Measurements from ENCODE around the gene NUDT17.

The NUDT17 gene

DNA sequence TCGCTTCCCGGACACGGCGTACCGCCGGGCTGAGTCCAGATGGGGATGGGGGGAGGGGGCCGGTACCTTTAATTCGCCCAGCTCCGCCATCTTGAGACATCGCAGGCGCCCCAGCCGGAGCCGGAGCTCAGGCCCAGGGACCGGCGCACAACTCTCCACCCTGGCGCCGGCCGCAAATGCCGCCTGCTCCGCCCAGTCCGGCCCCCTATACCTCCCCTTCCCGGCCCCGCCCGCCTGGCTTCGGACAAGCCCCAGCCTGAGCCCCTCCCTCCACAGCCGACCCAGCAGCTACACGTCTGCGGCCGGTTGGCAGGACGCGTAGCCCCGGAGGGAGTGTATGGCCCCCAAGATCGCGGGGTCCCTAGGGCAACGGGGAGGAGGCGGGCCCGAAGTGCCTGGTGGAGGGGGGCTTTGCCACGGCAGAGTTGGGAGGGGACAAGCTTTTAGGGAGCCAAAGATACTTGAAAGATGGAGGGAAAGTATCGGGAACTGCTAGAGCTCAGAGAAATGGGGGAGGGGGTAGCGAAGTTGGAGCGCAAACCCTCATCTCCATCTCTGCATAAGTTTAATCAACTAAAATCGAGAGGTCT lies 13.6 kb downstream of the NUDT17 start, which contains the start of gene PIAS3:
TSS of gene PIAS3 (minus strand) at position 181 of the 590 bp plus-strand sequence. CDS start at position 90, 91 bp downstream.
- peak; percentile 85 for ATAC-seq (replicated peaks)
- Mint-ChIP-seq H3K4me1 (ENCODE audit: low read depth in 2 of 2) (peaks cover 22 to 23% of the 10 kb centered on the region in 2 donors), H3K27me3 (no peaks in the 10 kb centered on the region), H3K4me3 (peak within 1 kb of the TSS; percentile 86 to 94), H3K9me3 (no peaks in the 10 kb centered on the region), H3K27ac (peak within 1 kb of the TSS; percentile 90 to 91), H3K36me3 (ENCODE audit: insufficient read depth) (peaks cover 18% of the 10 kb centered on the region)
- DNase-seq = peak; percentile 66 to 77 (median 71)

DNA sequence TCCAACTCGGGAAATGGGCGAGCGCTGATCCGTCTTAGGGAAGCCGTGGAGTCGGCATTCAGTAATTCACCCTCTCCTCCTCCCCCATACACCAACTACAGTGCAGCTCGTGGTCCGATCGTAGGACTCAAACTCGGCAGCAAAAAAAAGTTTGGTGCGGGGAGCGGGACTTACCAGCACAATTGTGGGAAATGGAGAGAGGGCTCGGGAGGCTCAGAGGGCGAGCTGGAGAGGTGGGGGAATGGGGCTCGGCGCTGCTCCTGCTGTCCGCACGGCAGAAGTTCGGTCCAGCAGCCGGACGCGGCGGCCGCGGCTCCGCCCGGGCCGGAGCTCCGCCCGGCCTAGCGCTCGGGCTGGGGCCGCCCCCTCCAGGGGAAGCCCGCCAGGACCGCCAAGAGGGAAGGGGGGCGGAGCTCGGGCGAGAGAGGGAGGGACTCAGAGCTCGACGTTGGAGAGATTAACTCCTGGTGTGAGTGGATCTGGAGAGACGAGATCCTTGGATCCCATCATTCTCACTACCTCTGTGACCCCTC lies 14.1 kb downstream of the NUDT17 start:
- ATAC-seq (replicated peaks) = peak; percentile 71
- peak; percentile 70 to 73 (median 71) for DNase-seq
- H3K9me3 Mint-ChIP-seq = no peaks in the 10 kb centered on the region
- H3K27ac Mint-ChIP-seq = peak overlapping the region; percentile 90 to 91
- peak overlapping the region; percentile 86 to 94 for H3K4me3 Mint-ChIP-seq
- H3K36me3 Mint-ChIP-seq (ENCODE audit: insufficient read depth) = peaks cover 16% of the 10 kb centered on the region
- peaks cover 22 to 23% of the 10 kb centered on the region in 2 donors for H3K4me1 Mint-ChIP-seq (ENCODE audit: low read depth in 2 of 2)
- H3K27me3 Mint-ChIP-seq = no peaks in the 10 kb centered on the region

DNA sequence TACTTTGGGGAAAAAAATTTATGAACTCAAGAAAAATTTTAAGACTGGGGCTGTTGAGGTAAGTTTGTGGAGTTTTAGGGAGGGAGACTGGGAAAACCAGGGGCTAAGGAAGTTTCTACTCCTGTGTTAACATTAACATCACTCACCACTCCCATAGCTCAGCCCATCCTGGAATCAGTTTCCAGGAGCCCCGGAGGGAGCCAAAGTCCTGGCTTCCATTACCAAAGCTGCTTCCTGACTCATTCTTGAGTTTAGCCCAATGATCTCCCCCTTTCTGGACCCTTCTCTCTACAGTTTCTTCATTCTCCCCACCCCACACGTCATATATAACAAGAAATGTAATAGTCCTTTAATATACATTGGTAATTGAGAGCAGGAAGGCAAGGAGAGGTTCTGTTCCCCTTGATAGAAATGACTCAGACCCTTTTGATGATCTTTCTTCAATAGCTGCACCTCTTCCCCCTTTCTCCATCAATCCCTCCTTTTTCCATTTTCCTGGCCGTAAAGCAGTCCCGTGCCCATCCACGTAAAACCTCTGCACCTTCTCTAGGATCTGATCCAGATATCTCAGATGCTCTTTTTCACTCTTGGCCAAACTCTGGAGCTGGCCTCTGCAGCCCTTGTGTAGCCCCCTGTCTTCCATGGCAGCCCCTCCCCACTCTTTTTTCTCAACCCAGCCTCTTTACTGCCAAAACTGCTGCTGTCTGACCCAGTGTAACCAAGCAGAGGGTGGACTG lies 18.0 kb downstream of the NUDT17 start:
- ATAC-seq (replicated peaks) (no peak), DNase-seq (no peak)
- no peak overlapping the region for H3K4me3 Mint-ChIP-seq
- H3K36me3 Mint-ChIP-seq (ENCODE audit: insufficient read depth) = peaks cover 5% of the 10 kb centered on the region
- H3K27me3 Mint-ChIP-seq = peaks cover 5 to 15% of the 10 kb centered on the region in 2 donors
- no peaks in the 10 kb centered on the region for H3K9me3 Mint-ChIP-seq
- H3K4me1 Mint-ChIP-seq (ENCODE audit: low read depth in 2 of 2) = peaks cover 6 to 8% of the 10 kb centered on the region in 2 donors
- no peak overlapping the region for H3K27ac Mint-ChIP-seq

DNA sequence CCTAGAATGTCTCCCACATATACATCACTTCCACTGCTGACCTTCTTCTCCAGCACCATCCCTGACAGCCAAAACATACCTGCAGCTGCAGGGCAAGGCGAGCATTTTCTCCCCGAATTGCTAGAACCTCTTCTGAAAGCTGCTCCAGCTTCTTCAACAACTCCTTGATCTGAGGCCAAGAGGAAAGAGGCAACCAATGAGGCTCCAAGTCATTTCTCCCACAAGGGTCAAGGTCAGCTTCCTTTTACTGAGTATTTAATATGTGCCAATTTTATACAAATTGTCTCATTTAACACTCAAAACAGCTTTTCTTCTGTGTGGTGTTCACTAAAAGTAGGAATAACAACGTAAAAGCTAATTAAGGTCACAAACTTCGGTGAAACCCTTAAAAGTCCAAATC lies 22.8 kb downstream of the NUDT17 start:
- Mint-ChIP-seq H3K4me1 (ENCODE audit: low read depth in 2 of 2) (peaks cover 17 to 22% of the 10 kb centered on the region in 2 donors), H3K9me3 (no peaks in the 10 kb centered on the region), H3K4me3 (no peak overlapping the region), H3K36me3 (ENCODE audit: insufficient read depth) (peaks cover 5% of the 10 kb centered on the region), H3K27me3 (peaks cover 5 to 27% of the 10 kb centered on the region in 2 donors), H3K27ac (no peak overlapping the region)
- DNase-seq (no peak), ATAC-seq (replicated peaks) (no peak)

DNA sequence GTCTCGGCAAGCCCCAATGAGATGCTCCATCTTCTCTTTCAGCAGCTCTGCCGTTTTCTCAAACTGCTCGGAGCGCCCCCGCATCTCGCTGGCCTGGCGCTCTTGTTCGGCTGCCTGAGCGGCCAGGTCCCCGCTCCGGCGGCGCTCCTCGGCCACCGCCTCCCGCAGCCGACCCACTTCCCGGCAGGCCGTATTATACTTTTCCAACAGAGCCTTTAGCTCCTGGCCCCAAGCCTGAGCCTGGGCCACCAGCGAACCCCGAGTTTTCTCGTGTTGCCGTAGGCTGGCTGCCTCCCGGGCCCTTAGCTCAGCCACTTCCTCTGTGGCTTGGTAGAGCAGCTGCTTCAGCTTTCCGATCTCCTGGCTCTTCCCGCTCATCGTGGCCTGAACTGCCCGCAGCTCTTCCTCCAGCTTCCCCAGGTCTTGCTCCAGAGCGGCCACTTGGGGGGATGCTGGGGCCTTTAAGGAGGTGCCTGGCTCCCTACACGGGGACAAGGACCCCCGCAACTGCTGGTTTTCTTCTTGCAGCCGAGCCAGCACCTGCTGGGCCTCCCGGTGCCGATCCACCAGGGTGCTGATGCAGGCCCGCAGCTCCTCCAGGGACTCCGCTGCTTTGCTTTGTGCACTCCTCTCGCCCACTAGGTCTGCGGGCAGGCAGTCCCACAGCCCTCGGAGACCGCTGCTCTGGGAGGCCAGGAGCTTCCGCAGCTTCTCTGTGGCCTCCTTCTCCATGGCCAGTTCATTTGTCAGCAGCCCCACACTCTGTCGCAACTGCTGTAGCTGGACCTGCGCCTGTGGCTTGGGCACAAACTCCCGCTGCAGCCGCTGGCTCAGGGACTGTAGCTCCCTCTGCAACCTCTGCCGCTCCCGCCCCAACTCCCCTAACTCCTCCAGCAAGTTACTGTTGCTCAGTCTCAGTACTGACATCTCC lies 26.8 kb downstream of the NUDT17 start:
- no peaks in the 10 kb centered on the region for H3K9me3 Mint-ChIP-seq
- peaks cover 9 to 31% of the 10 kb centered on the region in 2 donors for H3K27me3 Mint-ChIP-seq
- H3K4me1 Mint-ChIP-seq (ENCODE audit: low read depth in 2 of 2) = peaks cover 17 to 22% of the 10 kb centered on the region in 2 donors
- DNase-seq (peak; percentile 21 to 30 (median 27)), ATAC-seq (replicated peaks) (peak; percentile 86)
- no peaks in the 10 kb centered on the region for H3K36me3 Mint-ChIP-seq (ENCODE audit: insufficient read depth)
- H3K27ac Mint-ChIP-seq = peak overlapping the region in 1 of 2 donors; percentile 91
- H3K4me3 Mint-ChIP-seq = peak overlapping the region; percentile 78 to 81

DNA sequence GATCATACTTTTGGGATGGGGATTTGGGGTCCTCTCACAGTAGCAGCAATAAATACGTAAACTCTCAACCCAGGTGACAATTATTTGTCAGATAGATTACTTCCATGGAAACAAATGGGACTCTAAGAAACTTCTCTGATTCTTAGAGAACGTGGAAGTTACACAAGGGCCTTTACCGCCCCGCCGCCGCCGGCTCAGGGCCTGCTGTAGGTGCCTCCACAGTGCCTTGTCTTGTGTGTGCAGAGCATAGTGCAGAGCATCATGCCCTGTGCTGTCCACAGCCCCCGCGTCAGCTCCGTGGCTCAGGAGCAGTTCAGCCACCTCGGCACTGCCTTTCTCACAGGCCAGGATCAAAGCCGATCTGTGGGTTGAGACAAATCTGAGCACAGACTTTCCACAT lies 29.2 kb downstream of the NUDT17 start:
- H3K36me3 Mint-ChIP-seq (ENCODE audit: insufficient read depth) = no peaks in the 10 kb centered on the region

DNA sequence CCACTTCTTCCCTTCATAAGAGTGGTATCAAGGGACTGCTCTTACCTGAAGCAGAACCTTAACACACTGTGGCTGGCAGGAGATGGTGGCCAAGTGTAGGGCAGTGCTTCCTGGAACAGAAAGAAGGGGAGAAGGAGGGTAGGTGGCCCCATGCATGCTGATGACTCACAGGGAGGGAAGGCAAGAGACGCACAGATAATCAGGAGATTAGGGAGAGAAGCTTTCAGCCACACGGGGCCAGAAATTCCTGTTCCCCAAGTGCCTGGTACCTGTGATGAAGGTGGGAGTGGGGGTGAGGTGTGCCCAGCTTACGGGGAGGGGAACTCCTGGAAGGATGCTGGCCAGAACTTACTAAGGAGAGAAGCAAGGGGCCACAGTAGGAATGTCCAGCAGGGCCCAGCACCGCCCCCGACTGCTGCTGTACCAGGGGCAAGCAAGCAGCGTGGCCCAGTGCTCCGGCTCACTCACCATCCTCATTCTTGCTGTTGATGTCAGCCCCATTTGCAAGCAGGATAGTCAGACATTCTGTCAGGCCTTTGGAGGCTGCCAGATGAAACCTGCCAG lies 32.6 kb downstream of the NUDT17 start:
- Mint-ChIP-seq H3K36me3 (ENCODE audit: insufficient read depth) (no peaks in the 10 kb centered on the region), H3K27me3 (peaks cover 8 to 39% of the 10 kb centered on the region in 2 donors), H3K9me3 (no peaks in the 10 kb centered on the region), H3K4me3 (no peak overlapping the region), H3K4me1 (ENCODE audit: low read depth in 2 of 2) (peaks cover 2% of the 10 kb centered on the region in 2 donors), H3K27ac (no peak overlapping the region)
- DNase-seq = no peak
- ATAC-seq (replicated peaks) = no peak

More for the DNA sequence above, 29.2 kb downstream of the NUDT17 start:
- DNase-seq (no peak), ATAC-seq (replicated peaks) (no peak)
- no peak overlapping the region for H3K4me3 Mint-ChIP-seq
- H3K27me3 Mint-ChIP-seq = peaks cover 8 to 40% of the 10 kb centered on the region in 2 donors
- H3K4me1 Mint-ChIP-seq (ENCODE audit: low read depth in 2 of 2) = peaks cover 17 to 22% of the 10 kb centered on the region in 2 donors
- H3K27ac Mint-ChIP-seq = no peak overlapping the region
- no peaks in the 10 kb centered on the region for H3K9me3 Mint-ChIP-seq

DNA sequence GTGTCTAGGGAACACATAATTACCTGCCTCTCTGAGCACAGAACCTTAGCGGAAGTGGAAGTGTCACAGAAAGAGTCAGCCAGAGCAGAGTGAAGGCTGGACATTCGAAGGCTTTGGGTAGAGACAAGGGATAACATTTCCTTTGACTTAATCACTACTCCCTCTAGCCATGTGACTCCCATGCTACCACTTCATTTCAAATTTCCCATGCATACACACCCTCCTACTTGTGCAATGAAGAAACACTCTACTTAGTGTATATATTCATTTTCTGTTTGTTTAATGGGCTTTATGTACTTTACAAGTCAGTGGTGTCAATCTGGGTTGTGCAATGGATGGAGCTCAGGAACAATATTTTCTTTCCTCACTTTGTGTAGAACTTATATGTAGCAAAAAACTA lies 33.3 kb downstream of the NUDT17 start:
- H3K9me3 Mint-ChIP-seq = no peaks in the 10 kb centered on the region
- ATAC-seq (replicated peaks) (no peak), DNase-seq (no peak)
- H3K4me3 Mint-ChIP-seq = no peak overlapping the region
- H3K4me1 Mint-ChIP-seq (ENCODE audit: low read depth in 2 of 2) = no peaks in the 10 kb centered on the region
- peaks cover 8 to 41% of the 10 kb centered on the region in 2 donors for H3K27me3 Mint-ChIP-seq
- no peaks in the 10 kb centered on the region for H3K36me3 Mint-ChIP-seq (ENCODE audit: insufficient read depth)
- no peak overlapping the region for H3K27ac Mint-ChIP-seq

DNA sequence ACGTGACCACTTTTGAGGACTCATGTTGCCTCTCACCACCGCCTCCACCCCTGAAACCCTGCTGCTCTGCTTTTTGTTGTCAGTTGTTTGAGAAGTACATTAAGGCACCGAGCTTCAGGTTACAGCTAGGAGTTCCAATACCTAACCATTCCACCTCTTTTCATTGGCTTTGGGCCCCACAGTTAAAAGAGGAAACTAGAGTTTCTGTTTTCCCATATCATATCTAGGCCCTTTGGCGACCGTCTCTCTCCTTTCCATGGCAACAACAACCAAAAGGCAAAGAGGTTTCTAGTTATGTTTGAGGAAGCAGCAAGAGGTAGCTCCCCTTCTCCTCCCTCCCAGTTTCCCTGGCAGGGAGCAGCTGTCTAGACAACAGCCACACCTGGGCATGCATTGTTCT lies 34.3 kb downstream of the NUDT17 start:
- no peak overlapping the region for H3K27ac Mint-ChIP-seq
- H3K9me3 Mint-ChIP-seq = no peaks in the 10 kb centered on the region
- H3K36me3 Mint-ChIP-seq (ENCODE audit: insufficient read depth) = no peaks in the 10 kb centered on the region
- ATAC-seq (replicated peaks) = no peak
- H3K27me3 Mint-ChIP-seq = peaks cover 14 to 51% of the 10 kb centered on the region in 2 donors
- H3K4me1 Mint-ChIP-seq (ENCODE audit: low read depth in 2 of 2) = peaks cover 2% of the 10 kb centered on the region in 2 donors
- no peak for DNase-seq
- no peak overlapping the region for H3K4me3 Mint-ChIP-seq

DNA sequence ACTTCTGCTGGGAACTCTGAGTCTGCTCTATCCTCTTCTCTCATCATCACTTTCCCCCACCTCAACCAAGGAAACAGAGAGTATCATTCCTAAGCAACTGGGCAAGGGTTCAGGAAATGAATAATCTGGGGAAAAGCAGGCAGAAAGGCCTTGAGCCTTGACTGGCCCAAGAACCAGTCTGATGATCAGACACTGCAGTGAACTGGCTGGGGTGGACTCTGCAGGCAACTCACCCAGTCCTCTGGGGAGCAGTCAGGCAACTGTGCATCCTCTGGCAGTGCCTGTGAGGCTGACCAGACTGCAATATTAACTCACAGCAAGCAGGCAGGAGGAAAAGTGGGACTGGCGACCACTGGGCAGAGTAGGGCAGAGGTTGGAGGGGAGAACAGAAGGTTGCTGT lies 39.2 kb downstream of the NUDT17 start:
- Mint-ChIP-seq H3K9me3 (no peaks in the 10 kb centered on the region), H3K27me3 (peaks cover 13 to 36% of the 10 kb centered on the region in 2 donors), H3K27ac (no peak overlapping the region), H3K4me3 (peak overlapping the region; percentile 69 to 74), H3K36me3 (ENCODE audit: insufficient read depth) (no peaks in the 10 kb centered on the region), H3K4me1 (ENCODE audit: low read depth in 2 of 2) (peaks cover 11 to 16% of the 10 kb centered on the region in 2 donors)
- DNase-seq (no peak), ATAC-seq (replicated peaks) (no peak)

DNA sequence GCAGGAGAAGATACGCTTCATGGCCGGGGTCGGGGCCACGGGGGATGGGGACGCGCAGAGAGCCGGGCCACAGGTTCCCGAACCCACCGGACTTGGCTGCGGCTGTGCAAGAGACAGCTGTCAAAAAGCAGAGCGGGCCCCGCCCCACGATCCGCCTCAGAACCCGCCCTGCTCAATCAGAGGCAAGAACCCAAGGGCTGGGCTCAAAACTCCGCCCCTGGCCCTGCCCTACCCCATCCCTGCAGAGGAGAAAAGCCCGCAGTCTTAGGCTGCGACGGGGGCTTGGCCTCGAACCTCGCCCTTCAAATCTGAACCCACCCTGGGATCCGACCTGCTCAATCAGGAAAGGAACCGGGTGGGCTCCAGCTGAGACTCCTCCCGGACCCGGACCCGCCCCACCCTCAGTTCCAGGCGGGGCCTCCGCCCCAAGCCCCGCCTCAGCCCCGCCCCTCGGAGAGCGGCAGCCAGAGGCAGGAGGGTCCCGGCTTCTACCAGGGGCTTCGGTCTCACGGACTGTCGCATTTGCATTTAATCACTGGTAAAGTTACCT lies 40.4 kb downstream of the NUDT17 start, which contains the start of gene ANKRD35:
TSS of gene ANKRD35 (minus strand) at position 129 of the 550 bp plus-strand sequence. CDS start at position 21, 108 bp downstream.
- no peak within 1 kb of the TSS for H3K27ac Mint-ChIP-seq
- H3K9me3 Mint-ChIP-seq = no peaks in the 10 kb centered on the region
- peak; percentile 87 to 89 (median 89) for DNase-seq
- H3K36me3 Mint-ChIP-seq (ENCODE audit: insufficient read depth) = no peaks in the 10 kb centered on the region
- H3K4me3 Mint-ChIP-seq = peak within 1 kb of the TSS; percentile 69 to 74
- H3K27me3 Mint-ChIP-seq = peaks cover 13 to 36% of the 10 kb centered on the region in 2 donors
- peak; percentile 98 for ATAC-seq (replicated peaks)
- peaks cover 11 to 16% of the 10 kb centered on the region in 2 donors for H3K4me1 Mint-ChIP-seq (ENCODE audit: low read depth in 2 of 2)

DNA sequence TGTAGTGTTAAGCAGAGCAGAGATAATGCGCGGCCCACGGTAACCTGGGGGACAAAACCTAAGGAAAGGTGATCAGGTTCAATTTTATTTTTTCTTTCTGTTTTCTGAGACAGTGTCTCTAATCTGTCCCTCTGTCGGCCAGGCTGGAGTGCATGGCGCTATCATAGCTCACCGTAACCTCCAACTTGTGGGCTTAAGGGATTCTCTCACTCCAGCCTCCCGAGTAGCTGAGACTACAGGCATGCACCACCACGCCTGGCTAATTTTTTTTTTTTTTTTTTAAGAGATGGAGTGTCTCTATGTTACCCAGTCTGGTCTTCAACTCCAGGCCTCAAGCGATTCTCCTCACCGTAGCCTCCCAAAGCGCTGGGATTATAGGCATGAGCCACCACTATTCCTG lies 41.0 kb downstream of the NUDT17 start:
- ATAC-seq (replicated peaks) = no peak

More for the DNA sequence above, 41.0 kb downstream of the NUDT17 start:
- H3K9me3 Mint-ChIP-seq = no peaks in the 10 kb centered on the region
- H3K27me3 Mint-ChIP-seq = peaks cover 13 to 36% of the 10 kb centered on the region in 2 donors
- no peak overlapping the region for H3K27ac Mint-ChIP-seq
- H3K36me3 Mint-ChIP-seq (ENCODE audit: insufficient read depth) = no peaks in the 10 kb centered on the region
- peaks cover 11 to 16% of the 10 kb centered on the region in 2 donors for H3K4me1 Mint-ChIP-seq (ENCODE audit: low read depth in 2 of 2)
- DNase-seq = no peak
- H3K4me3 Mint-ChIP-seq = peak overlapping the region; percentile 69 to 74

Data from effector memory CD8-positive, alpha-beta T cell (primary cell).